ENCODE data around the gene CLOCK. TPM values are rescaled to one million over a fixed set of nuclear protein-coding genes. Genes with fewer than 3 reads are reported as not detected.

Gene CLOCK
- total and polyA plus RNA-seq, 5 donors from 2014 or later = 4.6 to 16.6 (median 7.9) TPM

GRCh38 chr4:55398461-55398860 lies 148.2 kb downstream of the CLOCK start:
- no peaks in the 10 kb centered on the region for H3K27me3 ChIP-seq (ENCODE audit: control insufficient read depth, insufficient read depth, low read length)
- peaks cover 38% of the 10 kb centered on the region for H3K4me1 ChIP-seq (ENCODE audit: control insufficient read depth, insufficient read depth, low read length, poor library complexity, severe bottlenecking)
- peaks cover 5% of the 10 kb centered on the region for H3K27me3 Mint-ChIP-seq
- H3K4me1 Mint-ChIP-seq = peaks cover 30 to 56% (median 44%) of the 10 kb centered on the region in 4 donors
- DNase-seq = no peak
- H3K36me3 Mint-ChIP-seq = peaks cover 7% of the 10 kb centered on the region
- H3K9me3 ChIP-seq (ENCODE audit: control insufficient read depth in 2 of 2, low read length in 2 of 2) = no peaks in the 10 kb centered on the region
- peak overlapping the region; percentile 95 for H3K4me3 ChIP-seq (ENCODE audit: low read depth, low read length)
- H3K27ac ChIP-seq (ENCODE audit: insufficient read depth, low read length, poor library complexity, severe bottlenecking) = peak overlapping the region; percentile 37
- H3K27ac Mint-ChIP-seq = peak overlapping the region in 1 of 3 donors; percentile 90
- ATAC-seq (ENCODE audit: low read depth in 2 of 2) = no peak
- H3K4me3 Mint-ChIP-seq = peak overlapping the region; percentile 87 to 98 (median 90)
- peaks cover 0 to 2% (median 0%) of the 10 kb centered on the region in 7 donors for H3K9me3 Mint-ChIP-seq
- H3K36me3 ChIP-seq (ENCODE audit: control insufficient read depth, insufficient read depth, low read length) = no peaks in the 10 kb centered on the region

- Histone ChIP-seq H3K27me3 (ENCODE audit: control insufficient read depth, insufficient read depth, low read length) (no peaks in the 10 kb centered on the region), H3K4me1 (ENCODE audit: control insufficient read depth, insufficient read depth, low read length, poor library complexity, severe bottlenecking) (peaks cover 38% of the 10 kb centered on the region), H3K36me3 (ENCODE audit: control insufficient read depth, insufficient read depth, low read length) (no peaks in the 10 kb centered on the region), H3K9me3 (ENCODE audit: control insufficient read depth in 2 of 2, low read length in 2 of 2) (no peaks in the 10 kb centered on the region), H3K4me3 (ENCODE audit: low read depth, low read length) (peak overlapping the region; percentile 95), H3K27ac (ENCODE audit: insufficient read depth, low read length, poor library complexity, severe bottlenecking) (peak overlapping the region; percentile 37)
- H3K4me1 Mint-ChIP-seq = peaks cover 30 to 56% (median 42%) of the 10 kb centered on the region in 4 donors
- peaks cover 0 to 2% (median 0%) of the 10 kb centered on the region in 7 donors for H3K9me3 Mint-ChIP-seq
- peaks cover 5% of the 10 kb centered on the region for H3K27me3 Mint-ChIP-seq
- H3K4me3 Mint-ChIP-seq = peak overlapping the region; percentile 87 to 98 (median 90)
- H3K36me3 Mint-ChIP-seq = peaks cover 7% of the 10 kb centered on the region
- ATAC-seq (ENCODE audit: low read depth in 2 of 2) (no peak), DNase-seq (no peak)
- H3K27ac Mint-ChIP-seq = peak overlapping the region; percentile 74 to 90 (median 89)
Measured at GRCh38 chr4:55397520-55398321, 149.0 kb downstream of the CLOCK start.

GRCh38 chr4:55397126-55397436 lies 149.6 kb downstream of the CLOCK start:
- Mint-ChIP-seq H3K27ac (peak overlapping the region; percentile 48 to 90 (median 89)), H3K4me3 (peak overlapping the region; percentile 87 to 98 (median 90)), H3K27me3 (peaks cover 5% of the 10 kb centered on the region), H3K4me1 (peaks cover 30 to 56% (median 42%) of the 10 kb centered on the region in 4 donors), H3K9me3 (peaks cover 0 to 2% (median 0%) of the 10 kb centered on the region in 7 donors), H3K36me3 (peaks cover 7% of the 10 kb centered on the region)
- Histone ChIP-seq H3K9me3 (ENCODE audit: control insufficient read depth in 2 of 2, low read length in 2 of 2) (no peaks in the 10 kb centered on the region), H3K4me1 (ENCODE audit: control insufficient read depth, insufficient read depth, low read length, poor library complexity, severe bottlenecking) (peaks cover 38% of the 10 kb centered on the region), H3K27ac (ENCODE audit: insufficient read depth, low read length, poor library complexity, severe bottlenecking) (peak overlapping the region; percentile 55), H3K27me3 (ENCODE audit: control insufficient read depth, insufficient read depth, low read length) (no peaks in the 10 kb centered on the region), H3K36me3 (ENCODE audit: control insufficient read depth, insufficient read depth, low read length) (no peaks in the 10 kb centered on the region), H3K4me3 (ENCODE audit: low read depth, low read length) (peak overlapping the region; percentile 95)
- no peak for DNase-seq
- ATAC-seq (ENCODE audit: low read depth in 2 of 2) = no peak

GRCh38 chr4:55396308-55397125 lies 150.2 kb downstream of the CLOCK start:
- Histone ChIP-seq H3K27ac (ENCODE audit: insufficient read depth, low read length, poor library complexity, severe bottlenecking) (peak overlapping the region; percentile 90), H3K9me3 (ENCODE audit: control insufficient read depth in 2 of 2, low read length in 2 of 2) (no peaks in the 10 kb centered on the region), H3K4me3 (ENCODE audit: low read depth, low read length) (peak overlapping the region; percentile 95), H3K4me1 (ENCODE audit: control insufficient read depth, insufficient read depth, low read length, poor library complexity, severe bottlenecking) (peaks cover 38% of the 10 kb centered on the region), H3K27me3 (ENCODE audit: control insufficient read depth, insufficient read depth, low read length) (no peaks in the 10 kb centered on the region), H3K36me3 (ENCODE audit: control insufficient read depth, insufficient read depth, low read length) (no peaks in the 10 kb centered on the region)
- H3K36me3 Mint-ChIP-seq = peaks cover 7% of the 10 kb centered on the region
- peak overlapping the region; percentile 87 to 98 (median 94) for H3K4me3 Mint-ChIP-seq
- ATAC-seq (ENCODE audit: low read depth in 2 of 2) = peak in 1 of 2 donors; percentile 3
- H3K27me3 Mint-ChIP-seq = peaks cover 5% of the 10 kb centered on the region
- peak overlapping the region; percentile 60 to 90 (median 89) for H3K27ac Mint-ChIP-seq
- peaks cover 0 to 2% (median 0%) of the 10 kb centered on the region in 7 donors for H3K9me3 Mint-ChIP-seq
- H3K4me1 Mint-ChIP-seq = peaks cover 30 to 56% (median 42%) of the 10 kb centered on the region in 4 donors
- DNase-seq = peak; percentile 25 to 41 (median 26)

GRCh38 chr4:55395529-55396307 lies 151.0 kb downstream of the CLOCK start, which contains the start of gene TMEM165:
Gene TMEM165 (plus strand): TSS chr4:55395957. CDS start chr4:55396190, 233 bp downstream.
- peak; percentile 94 for ATAC-seq (ENCODE audit: low read depth in 2 of 2)
- Histone ChIP-seq H3K9me3 (ENCODE audit: control insufficient read depth in 2 of 2, low read length in 2 of 2) (no peaks in the 10 kb centered on the region), H3K4me1 (ENCODE audit: control insufficient read depth, insufficient read depth, low read length, poor library complexity, severe bottlenecking) (peaks cover 38% of the 10 kb centered on the region), H3K27me3 (ENCODE audit: control insufficient read depth, insufficient read depth, low read length) (no peaks in the 10 kb centered on the region), H3K36me3 (ENCODE audit: control insufficient read depth, insufficient read depth, low read length) (no peaks in the 10 kb centered on the region), H3K4me3 (ENCODE audit: low read depth, low read length) (peak within 1 kb of the TSS; percentile 95), H3K27ac (ENCODE audit: insufficient read depth, low read length, poor library complexity, severe bottlenecking) (peak within 1 kb of the TSS; percentile 90)
- H3K36me3 Mint-ChIP-seq = peaks cover 7% of the 10 kb centered on the region
- peaks cover 5% of the 10 kb centered on the region for H3K27me3 Mint-ChIP-seq
- H3K27ac Mint-ChIP-seq = peak within 1 kb of the TSS; percentile 97 to 100 (median 98)
- peak within 1 kb of the TSS; percentile 95 to 98 (median 97) for H3K4me3 Mint-ChIP-seq
- peaks cover 0 to 2% (median 0%) of the 10 kb centered on the region in 7 donors for H3K9me3 Mint-ChIP-seq
- DNase-seq = peak; percentile 86 to 95 (median 91)
- peaks cover 22 to 48% (median 35%) of the 10 kb centered on the region in 4 donors for H3K4me1 Mint-ChIP-seq

- ATAC-seq (ENCODE audit: low read depth in 2 of 2) (no peak), DNase-seq (no peak)
- Histone ChIP-seq H3K9me3 (ENCODE audit: control insufficient read depth in 2 of 2, low read length in 2 of 2) (no peaks in the 10 kb centered on the region), H3K27me3 (ENCODE audit: control insufficient read depth, insufficient read depth, low read length) (no peaks in the 10 kb centered on the region), H3K27ac (ENCODE audit: insufficient read depth, low read length, poor library complexity, severe bottlenecking) (peak overlapping the region; percentile 90), H3K36me3 (ENCODE audit: control insufficient read depth, insufficient read depth, low read length) (no peaks in the 10 kb centered on the region), H3K4me1 (ENCODE audit: control insufficient read depth, insufficient read depth, low read length, poor library complexity, severe bottlenecking) (peaks cover 38% of the 10 kb centered on the region), H3K4me3 (ENCODE audit: low read depth, low read length) (peak overlapping the region; percentile 74)
- H3K4me1 Mint-ChIP-seq = peaks cover 19 to 44% (median 32%) of the 10 kb centered on the region in 4 donors
- peak overlapping the region; percentile 97 to 100 (median 98) for H3K27ac Mint-ChIP-seq
- H3K36me3 Mint-ChIP-seq = peaks cover 7% of the 10 kb centered on the region
- peak overlapping the region; percentile 95 to 98 (median 97) for H3K4me3 Mint-ChIP-seq
- peaks cover 5% of the 10 kb centered on the region for H3K27me3 Mint-ChIP-seq
- peaks cover 0 to 2% (median 0%) of the 10 kb centered on the region in 7 donors for H3K9me3 Mint-ChIP-seq
Measured at GRCh38 chr4:55395218-55395528, 151.5 kb downstream of the CLOCK start.
